Measurements from ENCODE around the gene ARAP1.

The ARAP1 gene

GRCh38 chr11:72679869-72680268 lies 72.3 kb downstream of the ARAP1 start:
- H3K4me3 ChIP-seq (replicated peaks; ENCODE audit: insufficient read depth, low read length) = no peak overlapping the region
- DNase-seq (ENCODE audit: low read depth in 1 of 2, low spot score in 1 of 2) = no peak
- H3K27me3 ChIP-seq (ENCODE audit: insufficient read depth, poor library complexity, severe bottlenecking) = peaks cover 38% of the 10 kb centered on the region
- H3K27ac ChIP-seq (replicated peaks) = no peak overlapping the region
- TF ChIP-seq POLR2AphosphoS5 (IDR thresholded peaks at IDR 0.05; ENCODE audit: low read depth) (no peak), GABPA (IDR thresholded peaks at IDR 0.05; ENCODE audit: low read depth) (no peak), SPI1 (IDR thresholded peaks at IDR 0.05; ENCODE audit: borderline replicate concordance, low read depth) (no peak), REST (IDR thresholded peaks at IDR 0.05; ENCODE audit: insufficient replicate concordance, low read depth) (no peak), CTCF (IDR thresholded peaks at IDR 0.05; ENCODE audit: insufficient read depth, low read length) (no peak)

GRCh38 chr11:72678524-72678923 lies 73.7 kb downstream of the ARAP1 start:
- H3K27ac ChIP-seq (replicated peaks) = no peak overlapping the region
- TF ChIP-seq GABPA (IDR thresholded peaks at IDR 0.05; ENCODE audit: low read depth) (no peak), SPI1 (IDR thresholded peaks at IDR 0.05; ENCODE audit: borderline replicate concordance, low read depth) (no peak), REST (IDR thresholded peaks at IDR 0.05; ENCODE audit: insufficient replicate concordance, low read depth) (no peak), POLR2AphosphoS5 (IDR thresholded peaks at IDR 0.05; ENCODE audit: low read depth) (no peak), CTCF (IDR thresholded peaks at IDR 0.05; ENCODE audit: insufficient read depth, low read length) (no peak)
- no peak for DNase-seq (ENCODE audit: low read depth in 1 of 2, low spot score in 1 of 2)
- no peak overlapping the region for H3K4me3 ChIP-seq (replicated peaks; ENCODE audit: insufficient read depth, low read length)
- H3K27me3 ChIP-seq (ENCODE audit: insufficient read depth, poor library complexity, severe bottlenecking) = peaks cover 52% of the 10 kb centered on the region

DNA sequence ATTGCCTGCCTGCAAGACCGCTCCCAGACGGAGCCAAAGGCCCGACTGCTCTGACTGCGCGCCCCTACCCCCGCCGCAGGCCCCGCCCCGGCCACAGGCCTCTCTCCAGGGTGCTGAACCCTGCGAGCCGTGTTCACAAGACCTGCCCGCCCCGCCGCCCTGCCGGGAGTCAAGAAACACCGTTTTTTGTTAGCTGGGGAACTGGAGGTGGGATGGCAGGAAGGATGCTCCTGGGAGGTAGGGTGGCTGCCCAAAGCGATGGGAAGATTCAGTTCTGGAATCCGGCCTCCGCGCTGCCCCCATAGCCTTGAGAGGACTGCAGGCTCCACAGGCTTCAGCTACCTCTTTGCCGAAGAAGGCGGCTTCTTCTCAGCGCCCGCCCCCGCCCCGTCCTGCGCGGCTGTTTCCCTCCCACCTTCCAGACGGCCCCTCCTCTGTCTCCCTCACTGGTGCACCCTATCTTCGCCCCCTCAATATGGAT lies 75.3 kb downstream of the ARAP1 start:
- Histone ChIP-seq H3K27ac (replicated peaks) (no peak overlapping the region), H3K27me3 (ENCODE audit: insufficient read depth, poor library complexity, severe bottlenecking) (peaks cover 59% of the 10 kb centered on the region), H3K4me3 (replicated peaks; ENCODE audit: insufficient read depth, low read length) (no peak overlapping the region)
- peak in 1 of 2 experiments; percentile 41 for DNase-seq (ENCODE audit: low read depth in 1 of 2, low spot score in 1 of 2)
- no peak for TF ChIP-seq POLR2AphosphoS5 (IDR thresholded peaks at IDR 0.05; ENCODE audit: low read depth)
- peak; percentile 96 for TF ChIP-seq REST (IDR thresholded peaks at IDR 0.05; ENCODE audit: insufficient replicate concordance, low read depth)
- no peak for TF ChIP-seq CTCF (IDR thresholded peaks at IDR 0.05; ENCODE audit: insufficient read depth, low read length)
- TF ChIP-seq GABPA (IDR thresholded peaks at IDR 0.05; ENCODE audit: low read depth) = no peak
- no peak for TF ChIP-seq SPI1 (IDR thresholded peaks at IDR 0.05; ENCODE audit: borderline replicate concordance, low read depth)
